GM12801 (cell line): ENCODE results near the gene FOLR1.

Experiments
- CTCF ChIP-seq: IDR thresholded peaks from one replicate; pipeline ENCODE4 v1.5.1; 2011; ENCODE audit warnings: control low read depth; ENCODE audit not compliant: insufficient read length; ENCODE audit errors: extremely low read depth

The FOLR1 gene

GRCh38 chr11:72227316-72228228 is 35.6 kb downstream of the FOLR1 start:
- no peak for TF ChIP-seq CTCF

GRCh38 chr11:72228229-72228843 is 36.4 kb downstream of the FOLR1 start:
- no peak for TF ChIP-seq CTCF

GRCh38 chr11:72228844-72229231 is 36.9 kb downstream of the FOLR1 start:
- no peak for TF ChIP-seq CTCF

- TF ChIP-seq CTCF = no peak
These were observed 37.5 kb downstream of the FOLR1 start for GRCh38 chr11:72229336-72229924.

GRCh38 chr11:72229925-72230763 is 38.2 kb downstream of the FOLR1 start:
- no peak for TF ChIP-seq CTCF

- no peak for TF ChIP-seq CTCF
These were observed 38.9 kb downstream of the FOLR1 start for GRCh38 chr11:72230764-72231365.
